Activated naive CD4-positive, alpha-beta T cell treated with anti-CD3 and anti-CD28 coated beads, Interleukin-2, amount 50 U/mL, for 16 hours (primary cell): ENCODE measurements around the gene PAX2.

ENCODE experiments used
- DNase-seq: peaks from one replicate; pipeline ENCODE4 v3.0.0-alpha.2; 2020

Gene PAX2

DNA sequence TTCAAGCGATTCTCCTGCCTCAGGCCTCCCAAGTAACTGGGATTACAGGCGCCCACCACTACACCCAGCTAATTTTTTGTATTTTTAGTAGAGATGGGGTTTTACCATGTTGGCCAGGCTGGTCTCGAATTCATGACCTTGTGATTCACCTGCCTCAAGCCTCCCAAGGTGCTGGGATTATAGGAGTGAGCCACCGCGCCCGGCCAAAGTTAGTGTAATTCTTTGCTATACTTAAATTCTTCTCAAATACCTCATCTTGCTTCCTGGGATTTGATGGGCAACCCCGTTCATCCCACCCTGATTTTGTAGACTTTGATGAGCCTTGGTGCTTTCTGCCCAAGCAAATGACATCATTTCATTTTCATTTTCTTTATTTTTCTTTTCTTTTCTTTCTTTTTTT is 54.5 kb downstream of the PAX2 start:
- DNase-seq: no peak

GRCh38 chr10:100800931-100801330 is 55.5 kb downstream of the PAX2 start:
- no peak for DNase-seq

DNA sequence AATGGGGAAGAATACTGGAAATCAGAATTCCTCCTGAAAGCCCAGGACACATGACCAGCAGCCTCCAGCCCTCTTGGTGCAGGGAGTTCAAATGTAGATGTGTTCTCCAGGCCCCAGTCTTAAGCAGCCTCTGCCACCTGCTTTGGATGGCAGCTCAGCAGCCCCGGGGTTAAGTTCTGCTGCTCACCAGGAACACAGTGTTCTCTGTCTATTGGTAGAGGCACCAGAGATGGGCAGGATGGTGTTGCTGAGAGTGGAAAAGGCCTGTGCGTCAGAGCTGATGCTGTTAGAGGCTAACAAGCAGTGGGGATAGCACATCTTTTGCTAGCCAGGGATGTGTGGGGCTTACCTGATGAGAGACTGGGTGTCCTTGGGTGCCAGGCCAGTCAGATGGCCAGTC is 56.8 kb downstream of the PAX2 start:
- DNase-seq: no peak

DNA sequence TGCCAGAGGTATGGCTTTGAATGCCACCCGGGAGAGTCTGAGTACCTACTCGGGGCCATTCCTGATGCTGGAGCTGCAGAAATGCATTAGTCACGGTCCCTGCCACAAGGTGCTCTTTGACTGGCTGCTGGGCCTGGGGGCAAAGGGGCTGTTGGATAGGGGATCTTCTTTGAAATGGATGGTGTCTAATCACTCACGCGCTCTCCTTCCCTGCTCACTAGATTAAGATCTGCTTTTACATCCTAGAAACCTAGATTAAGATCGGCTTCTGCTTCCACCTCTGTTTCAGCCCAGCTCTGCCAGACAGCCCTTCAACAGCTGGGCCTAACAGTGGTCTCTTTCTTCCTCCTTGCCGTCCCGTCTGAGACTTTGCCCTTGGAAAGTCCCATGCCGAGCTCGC is 57.2 kb downstream of the PAX2 start:
- DNase-seq: no peak

- no peak for DNase-seq
Observed at GRCh38 chr10:100803492-100803891, 58.1 kb downstream of the PAX2 start.

DNA sequence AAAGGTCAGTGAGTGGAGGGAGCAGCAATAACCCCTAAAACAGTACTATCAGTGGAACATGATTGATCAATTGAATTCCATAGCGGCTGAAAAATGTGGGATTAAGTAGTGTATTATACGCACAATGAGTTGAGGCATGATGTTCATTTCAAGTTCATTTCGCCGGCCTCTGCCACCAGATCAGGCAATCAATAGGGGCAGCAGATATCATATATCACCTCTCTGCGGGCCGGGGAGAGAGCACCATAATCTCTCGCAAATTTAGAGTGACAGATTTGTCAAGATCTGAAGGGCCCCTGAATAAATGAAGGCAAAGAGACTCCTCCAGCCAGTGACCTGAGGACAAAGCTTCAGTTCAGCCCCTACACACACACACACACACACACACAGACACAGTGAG is 58.5 kb downstream of the PAX2 start:
- DNase-seq: no peak

DNA sequence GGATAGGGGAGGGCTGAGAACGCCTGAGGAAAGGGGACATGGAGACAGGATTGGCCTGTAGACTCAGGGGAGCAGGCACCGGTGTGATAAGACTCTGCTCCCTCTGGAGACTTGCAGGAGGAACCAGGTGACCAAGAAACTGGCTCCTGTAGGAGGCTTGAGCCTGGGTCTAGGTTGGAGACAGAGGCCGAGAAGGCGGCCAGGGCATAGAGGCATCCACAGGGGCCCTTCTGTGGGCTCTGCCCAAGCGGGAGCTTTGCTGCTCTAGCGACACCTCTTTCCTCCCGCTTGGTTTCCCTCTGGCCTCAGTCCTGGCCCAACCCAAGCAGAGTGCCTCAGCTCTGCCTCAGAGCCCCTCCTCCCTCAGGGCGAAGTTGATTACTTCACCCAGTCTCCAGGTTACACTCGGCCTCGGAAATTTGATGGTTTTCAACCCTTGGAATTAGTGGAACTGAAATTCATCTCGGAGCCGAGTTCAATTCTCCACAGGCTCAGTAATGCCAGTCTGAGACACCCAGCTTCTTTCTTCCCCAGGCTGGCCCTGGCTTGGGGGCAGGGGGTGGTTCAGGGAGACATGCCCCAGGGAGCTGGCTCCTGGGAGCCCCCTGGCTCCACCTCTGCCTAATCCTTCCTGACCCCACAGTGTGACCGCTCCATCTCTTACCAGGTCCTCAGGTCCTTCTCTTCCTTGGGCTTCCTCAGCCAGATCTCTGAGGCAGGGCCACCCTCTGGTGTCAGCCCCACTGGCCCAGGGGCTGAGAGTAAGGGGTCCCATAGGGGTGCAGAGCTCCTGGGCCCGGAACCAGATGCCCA is 60.4 kb downstream of the PAX2 start:
- DNase-seq: no peak

DNA sequence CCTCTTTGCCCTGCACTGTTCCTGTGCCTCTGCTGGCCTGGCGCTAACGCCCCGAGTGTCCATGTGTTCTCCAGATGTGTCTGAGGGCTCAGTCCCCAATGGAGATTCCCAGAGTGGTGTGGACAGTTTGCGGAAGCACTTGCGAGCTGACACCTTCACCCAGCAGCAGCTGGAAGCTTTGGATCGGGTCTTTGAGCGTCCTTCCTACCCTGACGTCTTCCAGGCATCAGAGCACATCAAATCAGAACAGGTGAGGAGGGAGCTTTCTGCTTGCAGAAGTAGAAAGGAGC is 60.9 kb downstream of the PAX2 start:
- no peak for DNase-seq

DNA sequence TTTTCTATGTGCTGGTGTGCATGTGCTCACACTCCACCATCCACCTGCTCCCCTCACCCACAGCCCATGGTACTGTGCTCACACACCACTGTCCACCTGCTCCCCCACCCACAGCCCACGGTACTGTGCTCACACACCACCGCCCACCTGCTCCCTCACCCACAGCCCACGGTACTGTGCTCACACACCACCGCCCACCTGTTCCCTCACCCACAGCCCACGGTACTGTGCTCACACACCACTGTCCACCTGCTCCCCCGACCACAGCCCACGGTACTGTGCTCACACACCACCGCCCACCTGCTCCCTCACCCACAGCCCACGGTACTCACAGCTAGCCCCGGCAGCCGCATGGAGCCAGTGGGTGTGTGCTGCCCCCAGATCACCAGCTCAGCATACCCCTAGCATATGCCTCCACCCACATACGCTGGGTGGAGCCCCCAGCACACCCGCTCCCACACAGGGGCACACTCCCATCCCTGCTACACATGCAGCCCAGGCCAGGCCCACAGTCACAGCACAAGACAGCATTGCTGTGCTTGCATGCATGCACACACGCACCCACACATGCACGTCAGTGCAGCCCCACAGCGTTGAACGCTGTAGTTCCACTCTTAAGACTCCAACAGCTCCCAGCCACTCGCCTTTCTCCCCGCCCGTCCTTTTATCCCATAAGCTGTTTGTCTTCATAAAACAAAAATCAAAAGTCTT is 62.0 kb downstream of the PAX2 start:
- DNase-seq: no peak

- no peak for DNase-seq
Observed at GRCh38 chr10:100808876-100809275, 63.5 kb downstream of the PAX2 start.

GRCh38 chr10:100810091-100810834 is 64.9 kb downstream of the PAX2 start:
- no peak for DNase-seq

DNA sequence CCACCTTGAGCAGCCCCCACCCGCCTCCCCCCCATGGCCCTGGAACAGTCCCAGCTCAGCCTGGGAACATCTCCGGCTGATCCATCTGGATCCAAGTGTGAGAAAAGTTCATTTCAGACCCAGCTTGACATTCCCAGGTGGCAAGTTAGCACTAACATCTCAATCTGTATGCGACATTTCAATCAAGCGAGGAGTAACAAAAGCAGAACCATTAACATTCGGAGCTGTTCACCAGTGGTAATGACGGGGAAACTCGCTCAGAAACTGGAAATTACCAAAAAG is 65.4 kb downstream of the PAX2 start:
- DNase-seq: no peak

- DNase-seq: no peak
Observed at GRCh38 chr10:100811261-100811660, 65.9 kb downstream of the PAX2 start.

GRCh38 chr10:100811752-100812750 is 66.7 kb downstream of the PAX2 start:
- DNase-seq: no peak

DNA sequence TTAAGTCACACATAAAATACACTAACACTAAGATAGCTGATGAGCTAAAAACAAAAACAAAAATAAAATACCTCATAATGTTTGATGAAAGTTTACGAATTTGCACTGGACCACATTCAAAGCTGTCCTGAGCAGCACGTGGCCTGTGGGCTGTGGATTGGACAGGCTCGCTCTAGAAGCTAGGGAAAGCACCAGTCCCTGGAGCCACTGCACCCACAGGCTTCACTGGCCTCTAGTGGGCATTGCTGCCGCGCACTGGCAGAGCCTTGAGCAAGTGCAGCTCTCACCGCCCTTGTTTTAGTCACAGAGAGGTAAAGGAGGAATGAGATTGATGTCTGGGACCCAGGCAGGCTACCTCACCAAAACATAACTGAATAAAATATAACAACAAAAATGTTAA is 67.6 kb downstream of the PAX2 start:
- no peak for DNase-seq

- DNase-seq: no peak
Observed at GRCh38 chr10:100814751-100815474, 69.5 kb downstream of the PAX2 start.

DNA sequence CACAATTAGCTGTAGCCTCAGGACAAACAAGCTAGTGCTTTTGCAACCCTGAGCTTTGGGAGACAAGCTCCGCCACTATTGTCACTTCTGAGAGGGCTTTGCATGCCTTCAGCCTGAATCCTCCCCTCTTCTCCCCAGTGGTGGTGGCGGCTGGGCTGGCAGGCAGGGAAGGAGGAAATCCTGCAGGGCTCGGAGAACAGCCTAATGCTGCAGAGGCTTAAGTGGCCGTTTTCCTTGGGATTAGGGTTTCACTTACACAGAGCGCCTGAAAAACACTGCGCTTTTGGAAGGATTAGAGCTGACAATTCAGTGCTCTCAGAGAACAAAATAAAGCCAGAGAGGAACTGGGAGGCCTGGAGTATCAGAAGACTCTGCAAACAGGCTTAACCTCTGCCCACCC is 71.3 kb downstream of the PAX2 start:
- no peak for DNase-seq

- no peak for DNase-seq
Observed at GRCh38 chr10:100817268-100817839, 72.0 kb downstream of the PAX2 start.

- DNase-seq: no peak
Observed at GRCh38 chr10:100819424-100819823, 74.0 kb downstream of the PAX2 start.

- no peak for DNase-seq
Observed at GRCh38 chr10:100823194-100823593, 77.8 kb downstream of the PAX2 start.

- DNase-seq: no peak
Observed at GRCh38 chr10:100824886-100825285, 79.5 kb downstream of the PAX2 start.

DNA sequence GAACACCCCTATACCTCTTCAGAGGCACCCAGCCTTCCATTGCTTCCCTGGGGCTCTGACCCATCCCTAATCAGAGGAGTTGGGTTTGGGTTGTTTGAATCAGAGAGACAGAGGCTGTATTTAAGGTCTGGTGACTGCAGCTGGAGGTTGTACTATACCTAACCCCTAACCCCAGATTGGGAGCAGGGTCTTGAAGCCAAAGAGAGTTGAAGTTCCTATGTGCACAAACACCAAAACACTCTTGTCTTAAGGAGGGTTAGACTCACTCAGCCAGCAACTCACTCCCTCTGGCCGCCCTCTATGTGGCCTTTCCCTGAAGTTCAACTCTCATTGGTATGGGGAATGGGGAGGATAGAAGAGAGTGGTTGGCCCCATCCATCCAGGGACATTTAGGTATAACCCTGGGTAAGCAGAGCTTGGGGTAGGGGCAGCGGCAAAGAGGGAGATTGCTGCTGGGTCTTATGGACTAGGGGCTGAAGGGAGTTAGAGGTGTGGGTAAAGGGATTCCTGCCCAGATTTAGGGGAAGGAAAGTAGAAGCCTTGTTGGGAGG is 80.0 kb downstream of the PAX2 start:
- no peak for DNase-seq
